AML-193 (cell line): ENCODE measurements around the gene TLE7.

Experiments
- DNase-seq, 2 experiments: peaks; one replicate each; lab custom pipeline; 2025; lab: John Stamatoyannopoulos, UW

TLE7 gene

GRCh38 chr16:71448274-71448866, 6.5 kb upstream of the TLE7 start:
- DNase-seq: no peak

- DNase-seq: no peak
Measured at GRCh38 chr16:71443714-71444113, 1.9 kb upstream of the TLE7 start.

GRCh38 chr16:71441348-71442050, 355 bp downstream of the TLE7 start:
- no peak for DNase-seq

- no peak for DNase-seq
Measured at GRCh38 chr16:71440669-71441347, 1.0 kb downstream of the TLE7 start.

- no peak for DNase-seq
Measured at GRCh38 chr16:71439523-71439922, 2.3 kb downstream of the TLE7 start.

- DNase-seq: no peak
Measured at GRCh38 chr16:71436473-71436872, 5.4 kb downstream of the TLE7 start.

- DNase-seq: no peak
Measured at GRCh38 chr16:71432906-71433305, 8.9 kb downstream of the TLE7 start.

- no peak for DNase-seq
Measured at GRCh38 chr16:71431991-71432390, 9.9 kb downstream of the TLE7 start.

GRCh38 chr16:71431176-71431575, 10.7 kb downstream of the TLE7 start:
- no peak for DNase-seq

- no peak for DNase-seq
Measured at GRCh38 chr16:71430744-71431143, 11.1 kb downstream of the TLE7 start.

- no peak for DNase-seq
Measured at GRCh38 chr16:71429581-71429980, 12.3 kb downstream of the TLE7 start.

- DNase-seq: no peak
Measured at GRCh38 chr16:71428883-71429282, 13.0 kb downstream of the TLE7 start.

- no peak for DNase-seq
Measured at GRCh38 chr16:71428385-71428784, 13.5 kb downstream of the TLE7 start.

GRCh38 chr16:71426880-71427615, 14.8 kb downstream of the TLE7 start:
- DNase-seq: no peak

- DNase-seq: no peak
Measured at GRCh38 chr16:71426069-71426879, 15.6 kb downstream of the TLE7 start.

GRCh38 chr16:71425746-71426068, 16.1 kb downstream of the TLE7 start:
- DNase-seq: no peak

GRCh38 chr16:71424626-71425025, 17.2 kb downstream of the TLE7 start:
- DNase-seq: no peak

- no peak for DNase-seq
Measured at GRCh38 chr16:71423865-71424264, 18.0 kb downstream of the TLE7 start.

- no peak for DNase-seq
Measured at GRCh38 chr16:71423016-71423415, 18.8 kb downstream of the TLE7 start.

GRCh38 chr16:71421911-71422310, 19.9 kb downstream of the TLE7 start:
- DNase-seq: peak; percentile 3 to 23

- no peak for DNase-seq
Measured at GRCh38 chr16:71414038-71414437, 27.8 kb downstream of the TLE7 start.

- no peak for DNase-seq
Measured at GRCh38 chr16:71413341-71413740, 28.5 kb downstream of the TLE7 start.
